ENCODE data around the gene SASH1. TPM values are rescaled to one million over a fixed set of nuclear protein-coding genes. Genes with fewer than 3 reads are reported as not detected.

The SASH1 gene
- total RNA-seq, 1 experiment from 2014 or later, result 33.2 TPM

- H3K9me3 Mint-ChIP-seq, result no peaks in the 10 kb centered on the region
- H3K27me3 Mint-ChIP-seq (ENCODE audit: low read depth), result no peaks in the 10 kb centered on the region
- no peaks in the 10 kb centered on the region for H3K9me3 ChIP-seq (ENCODE audit: control insufficient read depth, low read depth, low read length)
- no peak overlapping the region for H2BK20ac ChIP-seq (ENCODE audit: low read depth, low read length, poor library complexity, severe bottlenecking)
- H2AFZ ChIP-seq (ENCODE audit: low read length), result no peak overlapping the region
- no peak overlapping the region for H3K4me3 Mint-ChIP-seq
- no peaks in the 10 kb centered on the region for H3K4me1 Mint-ChIP-seq
- H3T11ph ChIP-seq (ENCODE audit: low read length), result no peak overlapping the region
- no peak overlapping the region for H3K23ac ChIP-seq (ENCODE audit: insufficient read length, low read depth, low read length)
- no peak overlapping the region for H4K91ac ChIP-seq (ENCODE audit: insufficient read length, low read depth, low read length)
- H3K56ac ChIP-seq (ENCODE audit: insufficient read length, low read depth, low read length), result no peak overlapping the region
- H3K4me1 ChIP-seq (ENCODE audit: insufficient read depth, low read length), result no peaks in the 10 kb centered on the region
- no CpG with 5 or more reads among the region's 6 CpGs for WGBS (ENCODE audit: extremely low coverage, insufficient read length, low lambda C conversion rate)
- H3K36me3 Mint-ChIP-seq (ENCODE audit: insufficient read depth in 1 of 3, low read depth in 3 of 3), result peaks cover 2 to 13% (median 5%) of the 10 kb centered on the region in 3 experiments; a peak in 6 of 7 replicates
- H4K20me1 ChIP-seq (ENCODE audit: control insufficient read depth, insufficient read depth, insufficient read length), result no peaks in the 10 kb centered on the region
- no peak overlapping the region for H2BK12ac ChIP-seq (ENCODE audit: insufficient read length, low read depth, low read length)
- no peak overlapping the region for H2BK120ac ChIP-seq (ENCODE audit: low read depth, low read length, poor library complexity, severe bottlenecking)
- no peaks in the 10 kb centered on the region for H3K79me2 ChIP-seq (ENCODE audit: insufficient read depth, low read length)
- H3K27me3 ChIP-seq (ENCODE audit: insufficient read depth, low read length), result no peaks in the 10 kb centered on the region
- no peak overlapping the region for H2AK5ac ChIP-seq (ENCODE audit: insufficient read length, low read length)
- no peak for DNase-seq
- H2BK15ac ChIP-seq (ENCODE audit: low read depth, low read length), result no peak overlapping the region
- H3K23me2 ChIP-seq (ENCODE audit: insufficient read length, low read depth, low read length, poor library complexity, severe bottlenecking), result no peaks in the 10 kb centered on the region
- no peak overlapping the region for H3K18ac ChIP-seq (ENCODE audit: insufficient read length, low read depth, low read length)
- no peak overlapping the region for H3K4me2 ChIP-seq (ENCODE audit: insufficient read depth, insufficient read length, low read length)
- no peak overlapping the region for H3K27ac ChIP-seq (ENCODE audit: insufficient read length, low read depth, low read length)
- no peak overlapping the region for H3K14ac ChIP-seq (ENCODE audit: insufficient read depth, low read length)
- no peak for TF ChIP-seq CTCF (conservative IDR thresholded peaks at IDR 0.05)
- H3K79me1 ChIP-seq (ENCODE audit: insufficient read depth, low read depth, low read length, poor library complexity, severe bottlenecking), result no peaks in the 10 kb centered on the region
- H4K5ac ChIP-seq (ENCODE audit: insufficient read length, low read depth, low read length), result no peak overlapping the region
- H4K8ac ChIP-seq (replicated peaks; ENCODE audit: insufficient read length, low read depth, low read length), result no peak overlapping the region
- H2BK5ac ChIP-seq (ENCODE audit: insufficient read length, low read length), result no peak overlapping the region
- H3K9ac ChIP-seq (ENCODE audit: extremely low read depth, insufficient read length, low read length), result no peak overlapping the region
- H3K27ac Mint-ChIP-seq, result no peak overlapping the region
- no peak overlapping the region for H3K4ac ChIP-seq (ENCODE audit: low read depth, low read length)
These were observed 150.8 kb downstream of the SASH1 start for GRCh38 chr6:148493424-148493823.
